DND-41 (cell line): ENCODE data around the gene AGO4.

Experiments used
- EZH2 ChIP-seq: IDR thresholded peaks from 3 replicates; pipeline ENCODE4 v1.6.1; 2012; ENCODE audit warnings: borderline replicate concordance, low read depth, mild to moderate bottlenecking, moderate library complexity, low read length, inconsistent platforms; ENCODE audit not compliant: severe bottlenecking
- TF ChIP-seq, protein P1 (sequence below): IDR thresholded peaks from 2 replicates; pipeline ENCODE4 v1.5.1; 2012; ENCODE audit warnings: borderline replicate concordance, low read length, moderate library complexity, mild to moderate bottlenecking; ENCODE audit not compliant: poor library complexity, severe bottlenecking; ENCODE audit errors: extremely low read depth

DNA sequence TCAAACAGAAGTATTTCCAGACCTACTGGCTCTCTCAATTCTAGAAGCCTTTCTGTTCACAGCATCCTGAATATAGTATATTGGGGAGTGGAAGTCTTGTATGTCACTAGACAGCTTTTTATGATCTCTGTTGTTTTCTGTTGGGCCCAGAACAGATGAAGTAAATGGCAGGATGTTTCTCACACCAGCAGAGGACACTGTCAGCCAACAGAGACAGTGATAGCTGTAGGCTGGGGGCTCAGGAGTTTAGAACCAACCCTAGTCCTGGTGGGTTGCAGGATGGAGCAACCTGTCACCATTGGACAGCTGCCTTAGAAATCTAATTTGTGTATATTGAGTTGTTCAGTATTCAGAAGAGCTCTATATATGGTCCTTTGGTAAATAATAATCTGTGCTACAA, 92.1 kb downstream of the AGO4 start:
- TF ChIP-seq, protein P1, sequence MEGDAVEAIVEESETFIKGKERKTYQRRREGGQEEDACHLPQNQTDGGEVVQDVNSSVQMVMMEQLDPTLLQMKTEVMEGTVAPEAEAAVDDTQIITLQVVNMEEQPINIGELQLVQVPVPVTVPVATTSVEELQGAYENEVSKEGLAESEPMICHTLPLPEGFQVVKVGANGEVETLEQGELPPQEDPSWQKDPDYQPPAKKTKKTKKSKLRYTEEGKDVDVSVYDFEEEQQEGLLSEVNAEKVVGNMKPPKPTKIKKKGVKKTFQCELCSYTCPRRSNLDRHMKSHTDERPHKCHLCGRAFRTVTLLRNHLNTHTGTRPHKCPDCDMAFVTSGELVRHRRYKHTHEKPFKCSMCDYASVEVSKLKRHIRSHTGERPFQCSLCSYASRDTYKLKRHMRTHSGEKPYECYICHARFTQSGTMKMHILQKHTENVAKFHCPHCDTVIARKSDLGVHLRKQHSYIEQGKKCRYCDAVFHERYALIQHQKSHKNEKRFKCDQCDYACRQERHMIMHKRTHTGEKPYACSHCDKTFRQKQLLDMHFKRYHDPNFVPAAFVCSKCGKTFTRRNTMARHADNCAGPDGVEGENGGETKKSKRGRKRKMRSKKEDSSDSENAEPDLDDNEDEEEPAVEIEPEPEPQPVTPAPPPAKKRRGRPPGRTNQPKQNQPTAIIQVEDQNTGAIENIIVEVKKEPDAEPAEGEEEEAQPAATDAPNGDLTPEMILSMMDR, result peak; percentile 10
- no peak for TF ChIP-seq EZH2
